ENCODE results near the gene ITGA3. TPM values are rescaled to one million over a fixed set of nuclear protein-coding genes. Genes with fewer than 3 reads are reported as not detected.

The ITGA3 gene
- total and polyA plus RNA-seq, 4 donors = 48.1 to 159 (median 131) TPM

- Histone ChIP-seq H3K27ac (ENCODE audit: low read depth in 1 of 2, low read length in 2 of 2) (no peak overlapping the region), H3K4me1 (ENCODE audit: control insufficient read depth in 1 of 2, insufficient read depth in 2 of 2, low read length in 2 of 2) (no peaks in the 10 kb centered on the region), H3K4me3 (ENCODE audit: low read length in 2 of 2) (no peak overlapping the region), H3K27me3 (ENCODE audit: control insufficient read depth in 1 of 2, insufficient read depth in 2 of 2, low read length in 1 of 2) (no peaks in the 10 kb centered on the region), H3K36me3 (ENCODE audit: control insufficient read depth in 1 of 2, insufficient read depth in 2 of 2, low read length in 1 of 2) (peaks cover 8 to 18% of the 10 kb centered on the region in 2 donors), H3K9me3 (ENCODE audit: control insufficient read depth, low read length) (no peaks in the 10 kb centered on the region)
- DNase-seq (no peak), ATAC-seq (ENCODE audit: low FRiP score) (no peak)
- intact Hi-C loops (cut with DNase I) = no loop called here
- WGBS, 2 donors = 91 to 96% methylated on average over 16 of the region's 16 CpGs
Observed at GRCh38 chr17:50070908-50071680, 15.2 kb downstream of the ITGA3 start.

GRCh38 chr17:50071692-50072091 lies 15.8 kb downstream of the ITGA3 start:
- Histone ChIP-seq H3K4me3 (ENCODE audit: low read length in 2 of 2) (no peak overlapping the region), H3K27me3 (ENCODE audit: control insufficient read depth in 1 of 2, insufficient read depth in 2 of 2, low read length in 1 of 2) (no peaks in the 10 kb centered on the region), H3K27ac (ENCODE audit: low read depth in 1 of 2, low read length in 2 of 2) (no peak overlapping the region), H3K9me3 (ENCODE audit: control insufficient read depth, low read length) (no peaks in the 10 kb centered on the region), H3K36me3 (ENCODE audit: control insufficient read depth in 1 of 2, insufficient read depth in 2 of 2, low read length in 1 of 2) (peaks cover 10 to 18% of the 10 kb centered on the region in 2 donors), H3K4me1 (ENCODE audit: control insufficient read depth in 1 of 2, insufficient read depth in 2 of 2, low read length in 2 of 2) (no peaks in the 10 kb centered on the region)
- intact Hi-C loops (cut with DNase I) = no loop called here
- DNase-seq (no peak), ATAC-seq (ENCODE audit: low FRiP score) (no peak)
- WGBS, 2 donors = 79 to 90% methylated on average over 6 of the region's 6 CpGs

GRCh38 chr17:50072130-50072529 lies 16.2 kb downstream of the ITGA3 start:
- no peak for DNase-seq
- 84 to 90% methylated on average over 3 of the region's 3 CpGs for WGBS, 2 donors
- Histone ChIP-seq H3K27me3 (ENCODE audit: control insufficient read depth in 1 of 2, insufficient read depth in 2 of 2, low read length in 1 of 2) (no peaks in the 10 kb centered on the region), H3K9me3 (ENCODE audit: control insufficient read depth, low read length) (no peaks in the 10 kb centered on the region), H3K27ac (ENCODE audit: low read depth in 1 of 2, low read length in 2 of 2) (no peak overlapping the region), H3K4me3 (ENCODE audit: low read length in 2 of 2) (no peak overlapping the region), H3K36me3 (ENCODE audit: control insufficient read depth in 1 of 2, insufficient read depth in 2 of 2, low read length in 1 of 2) (peaks cover 10 to 20% of the 10 kb centered on the region in 2 donors), H3K4me1 (ENCODE audit: control insufficient read depth in 1 of 2, insufficient read depth in 2 of 2, low read length in 2 of 2) (no peaks in the 10 kb centered on the region)
- intact Hi-C loops (cut with DNase I) = no loop called here
- ATAC-seq (ENCODE audit: low FRiP score) = no peak

- WGBS, 2 donors = 66 to 74% methylated on average over 1 of the region's 1 CpG
- peaks cover 10 to 24% of the 10 kb centered on the region in 2 donors for H3K36me3 ChIP-seq (ENCODE audit: control insufficient read depth in 1 of 2, insufficient read depth in 2 of 2, low read length in 1 of 2)
- no peak for ATAC-seq (ENCODE audit: low FRiP score)
Observed at GRCh38 chr17:50072925-50073324, 17.0 kb downstream of the ITGA3 start.

GRCh38 chr17:50074227-50074626 lies 18.3 kb downstream of the ITGA3 start:
- no peak for ATAC-seq (ENCODE audit: low FRiP score)
- intact Hi-C loops (cut with DNase I) = no loop called here
- Histone ChIP-seq H3K4me1 (ENCODE audit: control insufficient read depth in 1 of 2, insufficient read depth in 2 of 2, low read length in 2 of 2) (no peaks in the 10 kb centered on the region), H3K36me3 (ENCODE audit: control insufficient read depth in 1 of 2, insufficient read depth in 2 of 2, low read length in 1 of 2) (peaks cover 10 to 28% of the 10 kb centered on the region in 2 donors), H3K27me3 (ENCODE audit: control insufficient read depth in 1 of 2, insufficient read depth in 2 of 2, low read length in 1 of 2) (no peaks in the 10 kb centered on the region), H3K4me3 (ENCODE audit: low read length in 2 of 2) (no peak overlapping the region), H3K9me3 (ENCODE audit: control insufficient read depth, low read length) (no peaks in the 10 kb centered on the region), H3K27ac (ENCODE audit: low read depth in 1 of 2, low read length in 2 of 2) (no peak overlapping the region)
- 88% methylated on average over 6 of the region's 6 CpGs for WGBS, 2 donors
- no peak for DNase-seq

More at GRCh38 chr17:50072925-50073324, 17.0 kb downstream of the ITGA3 start:
- H3K27me3 ChIP-seq (ENCODE audit: control insufficient read depth in 1 of 2, insufficient read depth in 2 of 2, low read length in 1 of 2) = no peaks in the 10 kb centered on the region
- no peak for DNase-seq
- H3K4me1 ChIP-seq (ENCODE audit: control insufficient read depth in 1 of 2, insufficient read depth in 2 of 2, low read length in 2 of 2) = no peaks in the 10 kb centered on the region
- intact Hi-C loops (cut with DNase I) = no loop called here
- no peak overlapping the region for H3K4me3 ChIP-seq (ENCODE audit: low read length in 2 of 2)
- no peak overlapping the region for H3K27ac ChIP-seq (ENCODE audit: low read depth in 1 of 2, low read length in 2 of 2)
- H3K9me3 ChIP-seq (ENCODE audit: control insufficient read depth, low read length) = no peaks in the 10 kb centered on the region

GRCh38 chr17:50075446-50076032 lies 19.6 kb downstream of the ITGA3 start:
- WGBS, 2 donors = 91 to 92% methylated on average over 16 of the region's 16 CpGs
- Histone ChIP-seq H3K4me3 (ENCODE audit: low read length in 2 of 2) (no peak overlapping the region), H3K27ac (ENCODE audit: low read depth in 1 of 2, low read length in 2 of 2) (no peak overlapping the region), H3K9me3 (ENCODE audit: control insufficient read depth, low read length) (no peaks in the 10 kb centered on the region), H3K27me3 (ENCODE audit: control insufficient read depth in 1 of 2, insufficient read depth in 2 of 2, low read length in 1 of 2) (no peaks in the 10 kb centered on the region), H3K36me3 (ENCODE audit: control insufficient read depth in 1 of 2, insufficient read depth in 2 of 2, low read length in 1 of 2) (peaks cover 10 to 26% of the 10 kb centered on the region in 2 donors), H3K4me1 (ENCODE audit: control insufficient read depth in 1 of 2, insufficient read depth in 2 of 2, low read length in 2 of 2) (no peaks in the 10 kb centered on the region)
- intact Hi-C loops (cut with DNase I) = no loop called here
- ATAC-seq (ENCODE audit: low FRiP score) (no peak), DNase-seq (peak in 1 of 2 donors; percentile 57)

GRCh38 chr17:50076221-50076590 lies 20.3 kb downstream of the ITGA3 start:
- intact Hi-C loops (cut with DNase I) = no loop called here
- WGBS, 2 donors = 85 to 87% methylated on average over 16 of the region's 16 CpGs
- H3K9me3 ChIP-seq (ENCODE audit: control insufficient read depth, low read length) = no peaks in the 10 kb centered on the region
- no peak overlapping the region for H3K4me3 ChIP-seq (ENCODE audit: low read length in 2 of 2)
- no peak overlapping the region for H3K27ac ChIP-seq (ENCODE audit: low read depth in 1 of 2, low read length in 2 of 2)
- H3K4me1 ChIP-seq (ENCODE audit: control insufficient read depth in 1 of 2, insufficient read depth in 2 of 2, low read length in 2 of 2) = no peaks in the 10 kb centered on the region
- H3K36me3 ChIP-seq (ENCODE audit: control insufficient read depth in 1 of 2, insufficient read depth in 2 of 2, low read length in 1 of 2) = peaks cover 5 to 28% of the 10 kb centered on the region in 2 donors
- ATAC-seq (ENCODE audit: low FRiP score) = no peak
- DNase-seq = peak in 1 of 2 donors; percentile 71
- no peaks in the 10 kb centered on the region for H3K27me3 ChIP-seq (ENCODE audit: control insufficient read depth in 1 of 2, insufficient read depth in 2 of 2, low read length in 1 of 2)

- intact Hi-C loops (cut with DNase I) = no loop called here
- no peak for ATAC-seq (ENCODE audit: low FRiP score)
- WGBS, 2 donors = 70 to 72% methylated on average over 39 of the region's 39 CpGs
- H3K9me3 ChIP-seq (ENCODE audit: control insufficient read depth, low read length) = no peaks in the 10 kb centered on the region
- no peak overlapping the region for H3K4me3 ChIP-seq (ENCODE audit: low read length in 2 of 2)
- DNase-seq = no peak
- no peaks in the 10 kb centered on the region for H3K27me3 ChIP-seq (ENCODE audit: control insufficient read depth in 1 of 2, insufficient read depth in 2 of 2, low read length in 1 of 2)
- no peak overlapping the region for H3K27ac ChIP-seq (ENCODE audit: low read depth in 1 of 2, low read length in 2 of 2)
- peaks cover 5 to 27% of the 10 kb centered on the region in 2 donors for H3K36me3 ChIP-seq (ENCODE audit: control insufficient read depth in 1 of 2, insufficient read depth in 2 of 2, low read length in 1 of 2)
- no peaks in the 10 kb centered on the region for H3K4me1 ChIP-seq (ENCODE audit: control insufficient read depth in 1 of 2, insufficient read depth in 2 of 2, low read length in 2 of 2)
Observed at GRCh38 chr17:50076591-50077235, 20.8 kb downstream of the ITGA3 start.

All from aorta (tissue), 5 donors.